Activated CD4-positive, alpha-beta T cell treated with anti-CD3 and anti-CD28 coated beads for 36 hours (primary cell): ENCODE results near the gene SNX17. TPM values are rescaled to one million over a fixed set of nuclear protein-coding genes. Genes with fewer than 3 reads are reported as not detected.

ENCODE experiments used
- total RNA-seq, 2 experiments: library from RNA; stranded (reverse); gene quantifications; one replicate each; pipeline ENCODE4 v1.2.3, GENCODE V29; 2021

Gene SNX17
- total RNA-seq, 2 experiments from 2014 or later: 63.9 to 82.1 TPM

Other genes starting within 250 kb of the SNX17 start
- gene ABHD1, start 246.8 kb upstream of the SNX17 start, total RNA-seq: under 1 TPM; 0.39 to 0.65 TPM
- 10 to 100 TPM; 59.7 to 59.9 TPM for gene PREB, start 236.0 kb upstream of the SNX17 start, total RNA-seq
- not detected for gene PRR30, start 231.2 kb upstream of the SNX17 start, total RNA-seq
- under 1 TPM in 1 of 2 experiments, not detected in 1; 0.02 TPM for gene TCF23, start 221.6 kb upstream of the SNX17 start, total RNA-seq
- gene ATRAID, start 158.6 kb upstream of the SNX17 start, total RNA-seq: 10 to 100 TPM; 69.9 to 83.4 TPM
- gene SLC5A6, start 158.3 kb upstream of the SNX17 start, total RNA-seq: 10 to 100 TPM; 27.3 to 34.9 TPM
- gene CAD, start 153.2 kb upstream of the SNX17 start, total RNA-seq: 100 to 1,000 TPM; 107 to 147 TPM
- under 1 TPM; 0.53 to 0.86 TPM for gene SLC30A3, start 107.6 kb upstream of the SNX17 start, total RNA-seq
- gene DNAJC5G, start 95.2 kb upstream of the SNX17 start, total RNA-seq: not detected
- gene TRIM54, start 88.2 kb upstream of the SNX17 start, total RNA-seq: under 1 TPM; 0.09 to 0.11 TPM
- 1 to 10 TPM; 1.4 to 1.5 TPM for gene UCN, start 62.2 kb upstream of the SNX17 start, total RNA-seq
- gene MPV17, start 47.5 kb upstream of the SNX17 start, total RNA-seq: 100 to 1,000 TPM in 1 of 2 experiments, 10 to 100 TPM in 1; 93.4 to 103 TPM
- 10 to 100 TPM; 60.3 to 70.2 TPM for gene GTF3C2, start 13.9 kb upstream of the SNX17 start, total RNA-seq
- 10 to 100 TPM; 31.0 to 39.2 TPM for gene EIF2B4, start 278 bp upstream of the SNX17 start, total RNA-seq
- 10 to 100 TPM in 1 of 2 experiments, 1 to 10 TPM in 1; 7.7 to 10.5 TPM for gene ZNF513, start 10.1 kb downstream of the SNX17 start, total RNA-seq
- gene PPM1G, start 39.0 kb downstream of the SNX17 start, total RNA-seq: 100 to 1,000 TPM; 115 to 121 TPM
- gene NRBP1, start 58.0 kb downstream of the SNX17 start, total RNA-seq: 10 to 100 TPM; 74.3 to 74.4 TPM
- 1 to 10 TPM; 4.7 to 5.9 TPM for gene KRTCAP3, start 71.8 kb downstream of the SNX17 start, total RNA-seq
- 1 to 10 TPM; 8.7 TPM for gene IFT172, start 119.1 kb downstream of the SNX17 start, total RNA-seq
- not detected for gene FNDC4, start 124.6 kb downstream of the SNX17 start, total RNA-seq
- gene GCKR, start 126.2 kb downstream of the SNX17 start, total RNA-seq: not detected
- 10 to 100 TPM; 31.8 to 34.5 TPM for gene ZNF512, start 212.4 kb downstream of the SNX17 start, total RNA-seq